HG03439 (cell line): ENCODE data around the gene KSR1.

ENCODE experiments used
- ATAC-seq: cut with Tn5 transposase; IDR thresholded peaks from one replicate; pipeline ENCODE4 v1.9.1; 2021; ENCODE audit warnings: mild to moderate bottlenecking, moderate library complexity; ENCODE audit not compliant: unreplicated experiment

KSR1 gene

GRCh38 chr17:27532269-27533263 is 76.3 kb downstream of the KSR1 start:
- ATAC-seq: no peak

GRCh38 chr17:27533874-27534815 is 77.9 kb downstream of the KSR1 start:
- ATAC-seq: no peak

GRCh38 chr17:27535178-27535928 is 79.1 kb downstream of the KSR1 start:
- ATAC-seq: no peak

- no peak for ATAC-seq
These were observed 79.7 kb downstream of the KSR1 start for GRCh38 chr17:27535975-27536374.

- ATAC-seq: no peak
These were observed 80.5 kb downstream of the KSR1 start for GRCh38 chr17:27536781-27537180.

- no peak for ATAC-seq
These were observed 82.1 kb downstream of the KSR1 start for GRCh38 chr17:27538156-27538955.

- ATAC-seq: no peak
These were observed 82.9 kb downstream of the KSR1 start for GRCh38 chr17:27539152-27539551.

GRCh38 chr17:27539794-27540317 is 83.6 kb downstream of the KSR1 start:
- ATAC-seq: no peak

- no peak for ATAC-seq
These were observed 84.3 kb downstream of the KSR1 start for GRCh38 chr17:27540318-27541101.

- ATAC-seq: no peak
These were observed 85.2 kb downstream of the KSR1 start for GRCh38 chr17:27541301-27542023.

GRCh38 chr17:27542841-27543463 is 86.7 kb downstream of the KSR1 start:
- ATAC-seq: no peak

GRCh38 chr17:27543464-27543856 is 87.2 kb downstream of the KSR1 start:
- ATAC-seq: no peak

- no peak for ATAC-seq
These were observed 87.7 kb downstream of the KSR1 start for GRCh38 chr17:27543958-27544349.

GRCh38 chr17:27544350-27545131 is 88.3 kb downstream of the KSR1 start:
- ATAC-seq: peak; percentile 86

GRCh38 chr17:27545562-27546229 is 89.4 kb downstream of the KSR1 start:
- ATAC-seq: no peak

- no peak for ATAC-seq
These were observed 90.5 kb downstream of the KSR1 start for GRCh38 chr17:27546624-27547300.
